ENCODE measurements around the gene FADS3. TPM values are rescaled to one million over a fixed set of nuclear protein-coding genes. Genes with fewer than 3 reads are reported as not detected.
A peak's percentile ranks its signal among the peaks of the same experiment; 100 is the strongest.

Gene FADS3
- total and polyA plus RNA-seq, 2 of the 4 experiments (the other 2 are of a cell fraction) = 54.5 to 110 TPM

DNA sequence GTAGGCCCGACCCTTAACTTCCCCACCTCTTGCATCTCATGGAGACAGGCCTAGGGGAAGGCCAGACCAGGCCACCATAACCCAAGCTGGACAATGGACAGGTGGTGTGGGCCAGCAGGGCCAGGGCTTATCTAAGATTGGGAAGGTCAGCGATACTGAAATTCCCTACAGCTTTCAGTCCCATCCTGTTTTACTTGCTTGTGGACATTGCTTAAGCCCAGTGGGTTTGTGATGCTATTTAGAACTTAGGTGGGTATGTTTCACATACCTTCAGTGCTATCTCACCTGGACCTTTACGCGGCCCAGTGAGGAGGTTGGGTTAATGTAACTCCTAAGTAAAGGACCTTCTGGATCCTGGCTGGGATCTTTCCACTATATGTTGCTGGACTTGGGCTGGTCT lies 61.5 kb downstream of the FADS3 start:
- ChIA-PET POLR2A (ENCODE audit: unreplicated experiment) (no interaction called here), CTCF (interaction anchor here (1.0 kb wide), 1 partner anchor 252 kb away, joined by 3 read pairs; no protein-coding TSS in a partner anchor)
- ATAC-seq (ENCODE audit: low read depth) = no peak
- Histone ChIP-seq H2BK15ac (ENCODE audit: low read depth, low read length) (peak overlapping the region; percentile 25; the same call in 2 of the 3 replicates), H3K36me3 (ENCODE audit: control insufficient read depth, insufficient read depth, low read length) (no peaks in the 10 kb centered on the region), H2AK5ac (ENCODE audit: low read depth, low read length) (peak overlapping the region; percentile 44), H2BK5ac (ENCODE audit: low read depth, low read length, poor library complexity, severe bottlenecking) (no peak overlapping the region), H3K4me2 (ENCODE audit: low read depth, low read length) (peak overlapping the region; percentile 91), H3K9me1 (ENCODE audit: insufficient read depth, low read length) (peaks cover 24% of the 10 kb centered on the region), H3K27me3 (ENCODE audit: control insufficient read depth, insufficient read depth, low read length) (no peaks in the 10 kb centered on the region), H3K56ac (ENCODE audit: extremely low read depth, insufficient read depth, low read length) (no peak overlapping the region), H3K18ac (ENCODE audit: low read depth, low read length) (no peak overlapping the region), H4K20me1 (ENCODE audit: insufficient read depth, low read length) (peaks cover 44% of the 10 kb centered on the region; the same call in 1 of the 2 replicates), H3K9me3 (ENCODE audit: control insufficient read depth, insufficient read depth, low read length) (no peaks in the 10 kb centered on the region), H3K4me3 (ENCODE audit: insufficient read depth, low read depth, low read length) (no peak overlapping the region), H4K5ac (ENCODE audit: low read depth, low read length) (no peak overlapping the region), H2AFZ (replicated peaks; ENCODE audit: low read length, poor library complexity) (no peak overlapping the region), H2BK120ac (ENCODE audit: low read depth, low read length) (no peak overlapping the region), H2AK9ac (replicated peaks; ENCODE audit: low read depth, low read length, poor library complexity) (peak overlapping the region; percentile 99), H3K23ac (ENCODE audit: low read depth, low read length) (peak overlapping the region; percentile 76; the same call in 1 of the 2 replicates), H2BK20ac (ENCODE audit: low read depth, low read length) (no peak overlapping the region), H3K4ac (ENCODE audit: low read depth, low read length) (peak overlapping the region; percentile 24), H3K27ac (ENCODE audit: insufficient read depth, low read length) (no peak overlapping the region), H4K91ac (ENCODE audit: insufficient read depth, low read depth, low read length) (0 out of 2 replicates have a peak overlapping the region, but pooled peaks have one; percentile 11), H3K9ac (ENCODE audit: low read depth, low read length) (no peak overlapping the region), H3K79me1 (ENCODE audit: low read depth in 1 of 2, low read length in 2 of 2) (peaks cover 19 to 73% of the 10 kb centered on the region in 2 experiments), H3K4me1 (ENCODE audit: control insufficient read depth, insufficient read depth, low read length) (peaks cover 15% of the 10 kb centered on the region; the same call in 1 of the 2 replicates), H4K8ac (ENCODE audit: low read depth in 2 of 2, low read length in 2 of 2) (no peak overlapping the region), H3K14ac (replicated peaks; ENCODE audit: low read depth, low read length) (peak overlapping the region; percentile 60)
- no TSS peak for BruUV-seq (replicated peaks)
- WGBS, 2 experiments (ENCODE audit: extremely low coverage in 2 of 2, insufficient read length in 1 of 2) = no CpG with 5 or more reads among the region's 4 CpGs
- intact Hi-C loops (cut with micrococcal nuclease) = no loop called here
- in situ Hi-C loops (cut with MboI; ENCODE audit: low sequenced_read_pairs) = no loop called here
- dilution Hi-C loops (cut with HindIII; ENCODE audit: low sequenced_read_pairs, unreplicated experiment) = no loop called here
- TF ChIP-seq RFX5 (IDR thresholded peaks at IDR 0.05; ENCODE audit: low read depth, low read length) = no peak
- no peak for TF ChIP-seq CTCF (conservative IDR thresholded peaks at IDR 0.05; ENCODE audit: low read depth, low read length)
- TF ChIP-seq NFE2L2 (IDR thresholded peaks at IDR 0.05; ENCODE audit: low read depth, low read length) = no peak
- TF ChIP-seq CHD1 (IDR thresholded peaks at IDR 0.05; ENCODE audit: low read depth, low read length) = no peak
- no peak for TF ChIP-seq FOS (IDR thresholded peaks at IDR 0.05; ENCODE audit: low read depth, low read length)
- no peak for TF ChIP-seq BHLHE40 (IDR thresholded peaks at IDR 0.05; ENCODE audit: low read depth, low read length)
- no peak for TF ChIP-seq RAD21 (IDR thresholded peaks at IDR 0.05; ENCODE audit: low read length)
- TF ChIP-seq MAZ (IDR thresholded peaks at IDR 0.05; ENCODE audit: borderline replicate concordance, low read depth, low read length) = no peak
- TF ChIP-seq MAFK (IDR thresholded peaks at IDR 0.05; ENCODE audit: low read depth, low read length) = no peak
- TF ChIP-seq, protein P1, sequence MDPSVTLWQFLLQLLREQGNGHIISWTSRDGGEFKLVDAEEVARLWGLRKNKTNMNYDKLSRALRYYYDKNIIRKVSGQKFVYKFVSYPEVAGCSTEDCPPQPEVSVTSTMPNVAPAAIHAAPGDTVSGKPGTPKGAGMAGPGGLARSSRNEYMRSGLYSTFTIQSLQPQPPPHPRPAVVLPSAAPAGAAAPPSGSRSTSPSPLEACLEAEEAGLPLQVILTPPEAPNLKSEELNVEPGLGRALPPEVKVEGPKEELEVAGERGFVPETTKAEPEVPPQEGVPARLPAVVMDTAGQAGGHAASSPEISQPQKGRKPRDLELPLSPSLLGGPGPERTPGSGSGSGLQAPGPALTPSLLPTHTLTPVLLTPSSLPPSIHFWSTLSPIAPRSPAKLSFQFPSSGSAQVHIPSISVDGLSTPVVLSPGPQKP (IDR thresholded peaks at IDR 0.05; ENCODE audit: borderline replicate concordance, low read depth, low read length) = no peak
- TF ChIP-seq RCOR1 (IDR thresholded peaks at IDR 0.05; ENCODE audit: insufficient replicate concordance, low read length) = no peak
- DNase-seq = no peak
